ENCODE results near the gene GTF2H4. TPM values are rescaled to one million over a fixed set of nuclear protein-coding genes. Genes with fewer than 3 reads are reported as not detected.

The GTF2H4 gene
- total and polyA plus RNA-seq, 12 donors = 3.7 to 71.9 (median 29.9) TPM

DNA sequence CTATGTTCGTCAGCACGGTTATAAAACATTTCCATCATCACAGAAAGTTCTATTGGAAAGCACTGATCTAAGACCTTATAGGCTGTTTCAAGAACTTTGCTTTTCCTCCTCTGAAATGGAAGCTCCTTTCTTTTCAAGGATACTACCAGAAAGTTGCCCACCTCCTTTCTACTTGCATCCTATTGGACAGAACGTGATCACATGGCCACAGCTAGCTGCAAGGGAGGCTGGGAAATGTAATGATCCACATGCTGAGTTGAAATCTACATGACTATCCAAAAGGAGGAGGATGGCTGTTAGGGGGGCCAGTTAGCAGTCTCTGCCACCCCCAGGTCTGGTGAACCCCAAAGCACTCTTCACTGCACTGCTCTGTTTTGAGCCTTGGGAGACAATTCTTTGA, 20.7 kb downstream of the GTF2H4 start:
- TF ChIP-seq POLR2A (IDR thresholded peaks at IDR 0.05) = no peak
- TF ChIP-seq, protein P1, sequence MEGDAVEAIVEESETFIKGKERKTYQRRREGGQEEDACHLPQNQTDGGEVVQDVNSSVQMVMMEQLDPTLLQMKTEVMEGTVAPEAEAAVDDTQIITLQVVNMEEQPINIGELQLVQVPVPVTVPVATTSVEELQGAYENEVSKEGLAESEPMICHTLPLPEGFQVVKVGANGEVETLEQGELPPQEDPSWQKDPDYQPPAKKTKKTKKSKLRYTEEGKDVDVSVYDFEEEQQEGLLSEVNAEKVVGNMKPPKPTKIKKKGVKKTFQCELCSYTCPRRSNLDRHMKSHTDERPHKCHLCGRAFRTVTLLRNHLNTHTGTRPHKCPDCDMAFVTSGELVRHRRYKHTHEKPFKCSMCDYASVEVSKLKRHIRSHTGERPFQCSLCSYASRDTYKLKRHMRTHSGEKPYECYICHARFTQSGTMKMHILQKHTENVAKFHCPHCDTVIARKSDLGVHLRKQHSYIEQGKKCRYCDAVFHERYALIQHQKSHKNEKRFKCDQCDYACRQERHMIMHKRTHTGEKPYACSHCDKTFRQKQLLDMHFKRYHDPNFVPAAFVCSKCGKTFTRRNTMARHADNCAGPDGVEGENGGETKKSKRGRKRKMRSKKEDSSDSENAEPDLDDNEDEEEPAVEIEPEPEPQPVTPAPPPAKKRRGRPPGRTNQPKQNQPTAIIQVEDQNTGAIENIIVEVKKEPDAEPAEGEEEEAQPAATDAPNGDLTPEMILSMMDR (IDR thresholded peaks at IDR 0.05) = no peak
- Histone ChIP-seq H3K9me3 (replicated peaks in 1 of 3) (no peaks in the 10 kb centered on the region), H3K27ac (no peak overlapping the region), H3K36me3 (replicated peaks in 1 of 2) (peaks cover 0 to 23% of the 10 kb centered on the region in 2 donors), H3K4me1 (replicated peaks in 1 of 2) (no peaks in the 10 kb centered on the region), H3K4me3 (no peak overlapping the region), H3K27me3 (no peaks in the 10 kb centered on the region)
- intact Hi-C loops (cut with DNase I) = no loop called here
- whole genome bisulfite sequencing, 4 donors = 93 to 98% (median 95%) methylated on average over 3 of the region's 3 CpGs
- DNase-seq = no peak

DNA sequence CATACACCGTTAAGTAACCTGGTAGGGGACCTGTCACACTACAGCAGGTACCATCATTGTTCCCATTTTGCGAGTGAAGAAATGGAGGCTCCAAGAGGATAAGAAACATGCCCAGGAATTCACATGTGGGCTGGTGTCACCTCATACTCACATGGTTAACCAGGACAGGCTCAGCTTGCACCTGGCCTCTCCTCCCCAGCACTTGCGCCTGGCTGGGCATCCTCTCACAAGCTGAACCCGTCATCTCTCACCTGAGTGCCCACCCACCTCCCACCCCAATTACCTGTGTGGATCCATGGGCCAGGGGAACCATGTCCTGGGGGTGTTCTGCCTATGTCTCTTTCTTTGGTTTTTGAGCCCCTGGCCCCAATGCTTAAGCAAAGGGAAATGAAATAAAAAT, 22.5 kb downstream of the GTF2H4 start:
- Histone ChIP-seq H3K27me3 (no peaks in the 10 kb centered on the region), H3K4me1 (replicated peaks in 1 of 2) (no peaks in the 10 kb centered on the region), H3K9me3 (replicated peaks in 1 of 3) (no peaks in the 10 kb centered on the region), H3K4me3 (no peak overlapping the region), H3K36me3 (replicated peaks in 1 of 2) (peaks cover 0 to 13% of the 10 kb centered on the region in 2 donors), H3K27ac (no peak overlapping the region)
- TF ChIP-seq, protein P1 (IDR thresholded peaks at IDR 0.05) = no peak
- no peak for DNase-seq
- WGBS, 4 donors = 76 to 88% (median 84%) methylated on average over 3 to 4 of the region's 4 CpGs
- intact Hi-C loops (cut with DNase I) = no loop called here

DNA sequence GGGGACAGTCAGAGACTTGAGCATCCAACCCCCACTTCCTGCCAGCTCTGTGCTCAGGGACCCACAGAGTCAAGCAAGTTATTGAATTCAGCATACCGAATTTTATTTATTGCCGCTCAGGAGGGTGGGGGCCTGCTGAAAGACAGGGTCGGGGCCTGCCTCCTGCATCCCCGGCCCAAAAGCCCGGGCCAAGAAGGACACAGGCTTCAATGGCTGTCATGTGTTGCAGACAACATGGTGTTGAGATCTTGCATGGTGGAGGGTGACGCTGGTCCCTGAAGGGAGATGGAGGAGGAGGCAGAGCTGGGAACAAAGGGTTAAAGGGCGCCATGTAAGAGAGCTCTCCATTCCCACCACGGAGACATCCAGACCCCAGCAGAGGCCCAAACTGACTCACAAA, 23.3 kb downstream of the GTF2H4 start:
- Histone ChIP-seq H3K36me3 (replicated peaks in 1 of 2) (peaks cover 0 to 5% of the 10 kb centered on the region in 2 donors), H3K4me1 (replicated peaks in 1 of 2) (no peaks in the 10 kb centered on the region), H3K27me3 (no peaks in the 10 kb centered on the region), H3K4me3 (no peak overlapping the region), H3K27ac (no peak overlapping the region), H3K9me3 (replicated peaks in 1 of 3) (no peaks in the 10 kb centered on the region)
- 47 to 66% (median 55%) methylated on average over 8 of the region's 8 CpGs for WGBS, 4 donors
- TF ChIP-seq POLR2A (IDR thresholded peaks at IDR 0.05) = no peak
- TF ChIP-seq, protein P1 (IDR thresholded peaks at IDR 0.05) = no peak
- DNase-seq = no peak
- intact Hi-C loops (cut with DNase I) = no loop called here

DNA sequence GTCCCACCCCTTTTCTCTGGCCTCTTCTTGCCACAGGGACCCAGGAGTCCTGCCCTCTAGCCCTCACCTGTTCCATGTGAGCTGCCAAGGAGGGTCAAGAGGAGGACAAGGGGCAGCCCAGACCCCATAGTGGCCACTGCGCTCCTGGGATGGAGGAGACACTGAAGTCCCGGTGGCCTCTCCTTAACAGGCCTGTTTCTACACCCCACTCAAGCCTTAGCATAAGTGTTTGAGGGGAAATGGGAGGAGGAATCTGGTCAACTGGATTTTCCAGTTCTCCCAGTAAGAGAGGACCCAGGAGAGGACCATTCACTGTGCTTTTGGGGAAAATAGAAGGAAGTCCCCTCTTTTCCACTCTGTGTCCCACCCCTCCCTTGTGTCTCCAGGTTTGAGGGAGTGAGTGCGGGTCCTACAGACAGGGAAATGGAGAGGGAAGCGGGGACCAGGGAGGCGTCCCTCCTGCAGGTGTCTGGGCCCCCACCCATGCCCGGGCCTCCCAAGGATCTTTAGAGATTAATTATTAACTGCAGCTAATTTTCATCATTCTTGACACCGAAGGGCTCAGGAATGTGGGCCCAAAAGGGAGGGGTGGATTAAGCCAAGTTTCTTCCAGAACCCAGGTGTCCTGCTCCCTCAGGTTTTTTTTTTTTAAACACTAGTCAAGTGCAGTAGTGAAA, 24.1 kb downstream of the GTF2H4 start, which contains the start of gene SFTA2:
SFTA2 (minus strand) TSS at position 202 of the 677 bp plus-strand sequence; CDS start at position 128, 74 bp downstream.
- no peaks in the 10 kb centered on the region for H3K27me3 ChIP-seq
- no peak for TF ChIP-seq POLR2A (IDR thresholded peaks at IDR 0.05)
- H3K27ac ChIP-seq = no peak within 1 kb of the TSS
- H3K36me3 ChIP-seq (replicated peaks in 1 of 2) = no peaks in the 10 kb centered on the region
- intact Hi-C loops (cut with DNase I) = no loop called here
- H3K4me1 ChIP-seq (replicated peaks in 1 of 2) = no peaks in the 10 kb centered on the region
- H3K9me3 ChIP-seq (replicated peaks in 1 of 3) = no peaks in the 10 kb centered on the region
- WGBS, 4 donors = 73 to 92% (median 85%) methylated on average over 5 to 7 of the region's 7 CpGs
- no peak within 1 kb of the TSS for H3K4me3 ChIP-seq
- no peak for DNase-seq

All from adrenal gland (tissue), 12 donors.